A673 (cell line): Measurements from ENCODE around the gene RHOC. TPM values are rescaled to one million over a fixed set of nuclear protein-coding genes. Genes with fewer than 3 reads are reported as not detected.

Experiments
- BruUV-seq: library from RNA; stranded (reverse); fragments of 400-500 nt; replicated peaks from 2 replicates; lab custom pipeline; 2021; lab: Mats Ljungman, UMichigan
- CTCF ChIA-PET: fragments of 300-600 bp; sonication (Branson Sonifier 250); formaldehyde crosslinking; loops from one replicate; lab custom pipeline; 2022; ENCODE audit warnings: antibody characterized with exemption; lab: Charles Lee
- POLR2A ChIA-PET: fragments of 300-600 bp; sonication (Branson Sonifier 250); formaldehyde crosslinking; loops from one replicate; lab custom pipeline; 2022; ENCODE audit warnings: antibody characterized with exemption; ENCODE audit not compliant: low non-redundant PET; lab: Charles Lee
- DNase-seq: peaks from one replicate; pipeline ENCODE4 v3.0.0-alpha.2; 2015; ENCODE audit warnings: low spot score
- H3K27ac ChIP-seq: fragments of 200-600 bp; sonication (generic); 2 replicates; pipeline ENCODE4 v1.5.1; 2016; ENCODE audit warnings: mixed run types, low read depth, mild to moderate bottlenecking, mixed read lengths, antibody characterized with exemption, low read length; ENCODE audit not compliant: poor library complexity, severe bottlenecking
- H3K27me3 ChIP-seq: fragments of 200-600 bp; sonication (generic); replicated peaks from 2 replicates; pipeline ENCODE4 v1.6.1; 2017; ENCODE audit warnings: mixed run types, low read depth, mild to moderate bottlenecking, mixed read lengths, antibody characterized with exemption, low read length; ENCODE audit not compliant: insufficient read depth, poor library complexity
- H3K36me3 ChIP-seq: fragments of 200-600 bp; sonication (generic); 2 replicates; pipeline ENCODE4 v1.6.1; 2016; ENCODE audit warnings: mixed run types, mild to moderate bottlenecking, mixed read lengths, antibody characterized with exemption, low read length; ENCODE audit not compliant: insufficient read depth, poor library complexity, severe bottlenecking
- H3K4me1 ChIP-seq: fragments of 200-600 bp; sonication (generic); 2 replicates; pipeline ENCODE4 v1.6.1; 2017; ENCODE audit warnings: mixed run types, mild to moderate bottlenecking, mixed read lengths, antibody characterized with exemption, low read length; ENCODE audit not compliant: insufficient read depth, poor library complexity, severe bottlenecking
- H3K4me3 ChIP-seq: fragments of 200-600 bp; sonication (generic); 2 replicates; pipeline ENCODE4 v1.5.1; 2016; ENCODE audit warnings: low read depth, mixed run types, mild to moderate bottlenecking, mixed read lengths, low read length; ENCODE audit not compliant: poor library complexity, severe bottlenecking
- H3K9me3 ChIP-seq: fragments of 200-600 bp; sonication (generic); 2 replicates; pipeline ENCODE4 v1.6.1; 2016; ENCODE audit warnings: mixed run types, low read depth, mild to moderate bottlenecking, mixed read lengths, antibody characterized with exemption, low read length; ENCODE audit not compliant: poor library complexity, severe bottlenecking
- EZH2 ChIP-seq: fragments of 200-600 bp; sonication (generic); IDR thresholded peaks from 2 replicates; pipeline ENCODE4 v1.6.1; 2017; ENCODE audit warnings: borderline replicate concordance, low read depth, mild to moderate bottlenecking, mixed read lengths, antibody characterized with exemption, low read length; ENCODE audit not compliant: poor library complexity, severe bottlenecking
- intact Hi-C: fragments of 100-400 bp; cut with micrococcal nuclease; formaldehyde crosslinking; loops from one replicate; pipeline ENCODE4 v1.10.0; 2022; ENCODE audit not compliant: unreplicated experiment
- total RNA-seq: library from RNA; stranded (reverse); gene quantifications from 2 replicates; pipeline ENCODE4 v1.2.3, GENCODE V29; 2021
- TF ChIP-seq, protein P1 (sequence below): fragments of 300-800, 200-600 bp; sonication (generic); conservative IDR thresholded peaks from 2 replicates; pipeline ENCODE4 v1.5.1; 2017; ENCODE audit warnings: low read depth, mild to moderate bottlenecking, antibody characterized with exemption, low read length, moderate library complexity, mixed read lengths

Gene RHOC
- total RNA-seq, 1 experiment from 2014 or later: 54.3 TPM

GRCh38 chr1:112651205-112651604 lies 55.7 kb downstream of the RHOC start:
- intact Hi-C loops: no loop called here
- BruUV-seq: no TSS peak
- no peak for DNase-seq
- ChIA-PET CTCF (interaction anchor here (0.6 kb wide), 1 partner anchor 163 kb away, joined by 3 read pairs; no protein-coding TSS in a partner anchor), POLR2A (no interaction called here)
- no peaks in the 10 kb centered on the region for H3K4me1 ChIP-seq
- H3K9me3 ChIP-seq: no peaks in the 10 kb centered on the region
- TF ChIP-seq EZH2: no peak
- TF ChIP-seq, protein P1, sequence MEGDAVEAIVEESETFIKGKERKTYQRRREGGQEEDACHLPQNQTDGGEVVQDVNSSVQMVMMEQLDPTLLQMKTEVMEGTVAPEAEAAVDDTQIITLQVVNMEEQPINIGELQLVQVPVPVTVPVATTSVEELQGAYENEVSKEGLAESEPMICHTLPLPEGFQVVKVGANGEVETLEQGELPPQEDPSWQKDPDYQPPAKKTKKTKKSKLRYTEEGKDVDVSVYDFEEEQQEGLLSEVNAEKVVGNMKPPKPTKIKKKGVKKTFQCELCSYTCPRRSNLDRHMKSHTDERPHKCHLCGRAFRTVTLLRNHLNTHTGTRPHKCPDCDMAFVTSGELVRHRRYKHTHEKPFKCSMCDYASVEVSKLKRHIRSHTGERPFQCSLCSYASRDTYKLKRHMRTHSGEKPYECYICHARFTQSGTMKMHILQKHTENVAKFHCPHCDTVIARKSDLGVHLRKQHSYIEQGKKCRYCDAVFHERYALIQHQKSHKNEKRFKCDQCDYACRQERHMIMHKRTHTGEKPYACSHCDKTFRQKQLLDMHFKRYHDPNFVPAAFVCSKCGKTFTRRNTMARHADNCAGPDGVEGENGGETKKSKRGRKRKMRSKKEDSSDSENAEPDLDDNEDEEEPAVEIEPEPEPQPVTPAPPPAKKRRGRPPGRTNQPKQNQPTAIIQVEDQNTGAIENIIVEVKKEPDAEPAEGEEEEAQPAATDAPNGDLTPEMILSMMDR: no peak
- H3K27me3 ChIP-seq: no peaks in the 10 kb centered on the region
- H3K36me3 ChIP-seq: peaks cover 59% of the 10 kb centered on the region
- no peak overlapping the region for H3K27ac ChIP-seq
- H3K4me3 ChIP-seq: no peak overlapping the region

Other genes with a start within 250 kb of the RHOC start
- gene WNT2B, start 198.2 kb downstream of the RHOC start, total RNA-seq: 0.32 and 0.52 TPM in 2 replicates
- 25.8 and 29.6 TPM in 2 replicates for gene ST7L, start 88.0 kb downstream of the RHOC start, total RNA-seq
- gene CAPZA1, start 87.3 kb downstream of the RHOC start, total RNA-seq: 158 and 171 TPM in 2 replicates
- gene MOV10, start 32.5 kb downstream of the RHOC start, total RNA-seq: 87.1 and 114 TPM in 2 replicates
- 0.28 and 0.52 TPM in 2 replicates for gene PPM1J, start 8.2 kb upstream of the RHOC start, total RNA-seq
- 101 and 112 TPM in 2 replicates for gene SLC16A1, start 249.1 kb upstream of the RHOC start, total RNA-seq